ENCODE results near the gene VPS35L.

The VPS35L gene

DNA sequence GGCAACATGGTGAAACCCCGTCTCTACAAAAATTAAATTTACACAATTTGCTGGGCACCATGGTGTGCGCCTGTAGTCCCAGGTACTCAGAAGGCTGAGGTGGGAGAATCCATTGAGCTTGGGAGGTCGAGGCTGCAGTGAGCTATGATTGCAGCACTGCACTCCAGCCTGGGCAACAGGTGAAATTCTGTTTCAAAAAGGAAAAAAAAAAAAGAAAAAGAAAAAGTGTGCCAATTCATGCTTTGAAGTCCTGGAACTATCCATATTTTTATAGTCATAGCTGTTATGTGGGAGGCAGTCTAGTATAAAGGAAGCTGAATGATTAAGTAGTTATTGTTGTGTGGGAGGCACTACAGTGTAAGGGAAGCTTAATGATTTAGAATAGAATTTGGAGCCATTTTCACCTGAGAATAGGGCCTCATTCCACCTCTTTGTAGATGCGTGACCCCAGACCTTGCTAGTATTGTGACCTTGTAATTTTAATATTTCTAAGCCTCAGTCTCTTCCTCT, 194.1 kb downstream of the VPS35L start:
- no peak for DNase-seq (ENCODE audit: low read depth)
